ENCODE measurements around the gene HSFX1.

Gene HSFX1

DNA sequence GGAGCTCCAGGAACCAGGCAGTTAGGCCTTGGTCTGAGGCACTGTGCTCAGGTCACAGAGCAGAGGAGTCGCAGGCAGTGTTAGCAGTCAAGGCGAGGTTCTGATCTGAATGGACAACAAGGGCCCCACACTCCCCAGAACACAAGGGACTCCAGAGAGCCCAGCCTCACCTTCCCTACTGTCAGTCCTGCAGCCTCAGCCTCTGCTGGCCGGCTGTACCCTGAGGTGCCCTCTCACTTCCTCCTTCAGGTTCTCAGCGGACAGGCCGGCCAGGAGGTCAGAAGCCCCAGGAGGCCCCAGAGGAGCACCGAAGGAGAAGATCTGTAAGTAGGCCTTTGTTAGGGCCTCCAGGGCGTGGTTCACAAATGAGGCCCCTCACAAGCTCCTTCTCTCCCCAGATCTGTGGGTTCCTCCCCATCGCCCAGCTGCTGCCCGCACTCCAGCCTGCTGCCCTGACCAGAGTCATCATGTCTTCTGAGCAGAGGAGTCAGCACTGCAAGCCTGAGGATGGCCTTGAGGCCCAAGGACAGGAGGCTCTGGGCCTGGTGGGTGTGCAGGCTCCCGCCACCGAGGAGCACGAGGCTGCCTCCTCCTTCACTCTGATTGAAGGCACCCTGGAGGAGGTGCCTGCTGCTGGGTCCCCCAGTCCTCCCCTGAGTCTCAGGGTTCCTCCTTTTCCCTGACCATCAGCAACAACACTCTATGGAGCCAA is 34.0 kb downstream of the HSFX1 start:
- Histone ChIP-seq H3K9me3 (ENCODE audit: control insufficient read depth in 2 of 2, low read length in 2 of 2) (no peaks in the 10 kb centered on the region), H3K4me3 (ENCODE audit: low read length in 2 of 2) (no peak overlapping the region), H3K36me3 (ENCODE audit: control insufficient read depth in 2 of 2, insufficient read depth in 2 of 2, low read length in 2 of 2) (no peaks in the 10 kb centered on the region), H3K4me1 (ENCODE audit: control insufficient read depth, insufficient read depth, low read length) (no peaks in the 10 kb centered on the region), H3K27me3 (ENCODE audit: control insufficient read depth in 1 of 2, insufficient read depth in 2 of 2, low read length in 2 of 2) (peaks cover 0 to 6% of the 10 kb centered on the region in 2 donors), H3K27ac (ENCODE audit: low read length) (no peak overlapping the region), H3K9ac (ENCODE audit: low read length in 2 of 2) (no peak overlapping the region)

DNA sequence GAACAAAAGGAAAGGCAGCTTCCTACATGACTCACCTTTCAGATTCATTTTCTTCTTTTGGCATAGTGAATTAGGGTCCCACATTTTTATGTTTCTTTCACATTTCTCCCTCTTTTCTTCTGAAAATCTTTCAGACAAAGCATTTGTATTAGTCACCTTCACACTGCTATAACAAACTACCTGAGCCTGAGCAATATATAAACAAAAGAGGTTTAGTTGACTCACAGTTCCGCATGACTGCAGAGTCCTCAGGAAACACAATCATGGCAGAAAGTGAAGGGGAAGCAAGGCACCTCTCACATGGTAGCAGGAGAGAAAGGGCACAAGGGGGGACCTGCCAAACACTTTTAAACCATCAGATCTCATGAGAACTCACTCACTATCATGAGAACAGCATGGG is 44.8 kb downstream of the HSFX1 start:
- H3K36me3 ChIP-seq (ENCODE audit: control insufficient read depth in 2 of 2, insufficient read depth in 2 of 2, low read length in 2 of 2) = no peaks in the 10 kb centered on the region
- H3K27me3 ChIP-seq (ENCODE audit: control insufficient read depth in 1 of 2, insufficient read depth in 2 of 2, low read length in 2 of 2) = no peaks in the 10 kb centered on the region
- no peak overlapping the region for H3K27ac ChIP-seq (ENCODE audit: low read length)
- H3K9me3 ChIP-seq (ENCODE audit: control insufficient read depth in 2 of 2, low read length in 2 of 2) = no peaks in the 10 kb centered on the region
- no peak overlapping the region for H3K4me3 ChIP-seq (ENCODE audit: low read length in 2 of 2)
- H3K9ac ChIP-seq (ENCODE audit: low read length in 2 of 2) = no peak overlapping the region
- no peaks in the 10 kb centered on the region for H3K4me1 ChIP-seq (ENCODE audit: control insufficient read depth, insufficient read depth, low read length)

DNA sequence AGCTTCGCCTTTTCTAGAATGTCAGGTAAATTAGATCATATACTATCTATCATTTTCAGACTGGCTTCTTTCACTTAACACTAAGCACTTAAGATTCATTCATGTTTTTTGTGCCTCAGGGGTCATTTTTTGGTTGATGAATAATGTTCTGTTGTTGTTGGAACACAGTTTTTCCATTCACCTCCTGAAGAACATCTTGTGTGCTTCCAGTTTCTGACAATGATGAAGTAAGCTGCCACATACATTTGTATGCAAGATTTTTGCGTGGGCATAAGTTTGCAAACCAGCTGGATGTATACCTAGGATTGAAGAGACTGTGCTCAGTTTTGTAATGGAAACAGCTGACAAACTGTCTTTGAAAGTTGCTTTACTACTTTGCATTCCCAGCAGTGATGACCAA is 45.5 kb downstream of the HSFX1 start:
- no peaks in the 10 kb centered on the region for H3K4me1 ChIP-seq (ENCODE audit: control insufficient read depth, insufficient read depth, low read length)
- no peak overlapping the region for H3K27ac ChIP-seq (ENCODE audit: low read length)
- H3K9ac ChIP-seq (ENCODE audit: low read length in 2 of 2) = no peak overlapping the region
- no peak overlapping the region for H3K4me3 ChIP-seq (ENCODE audit: low read length in 2 of 2)
- H3K27me3 ChIP-seq (ENCODE audit: control insufficient read depth in 1 of 2, insufficient read depth in 2 of 2, low read length in 2 of 2) = no peaks in the 10 kb centered on the region
- no peaks in the 10 kb centered on the region for H3K36me3 ChIP-seq (ENCODE audit: control insufficient read depth in 2 of 2, insufficient read depth in 2 of 2, low read length in 2 of 2)
- no peaks in the 10 kb centered on the region for H3K9me3 ChIP-seq (ENCODE audit: control insufficient read depth in 2 of 2, low read length in 2 of 2)

DNA sequence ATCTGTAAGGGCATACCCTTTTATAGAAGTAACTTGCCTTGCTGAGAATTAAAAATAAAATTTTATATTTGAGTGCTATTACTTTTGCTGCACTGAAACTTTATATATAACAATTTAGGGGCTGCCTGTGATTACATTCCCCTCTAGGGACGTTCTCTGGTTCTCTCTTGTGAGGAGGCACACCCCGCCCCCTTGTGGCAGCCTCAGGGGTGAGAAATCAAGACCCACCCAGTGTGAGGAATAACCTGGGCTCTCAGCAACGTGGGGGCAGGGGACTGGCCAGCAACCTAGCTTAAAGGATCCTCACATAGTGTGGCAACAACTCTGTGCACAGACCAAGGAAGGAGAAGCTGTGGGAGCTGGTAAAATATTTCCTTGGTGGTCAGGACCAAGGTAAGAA is 51.6 kb downstream of the HSFX1 start:
- no peaks in the 10 kb centered on the region for H3K27me3 ChIP-seq (ENCODE audit: control insufficient read depth in 1 of 2, insufficient read depth in 2 of 2, low read length in 2 of 2)
- H3K9ac ChIP-seq (ENCODE audit: low read length in 2 of 2) = no peak overlapping the region
- H3K36me3 ChIP-seq (ENCODE audit: control insufficient read depth in 2 of 2, insufficient read depth in 2 of 2, low read length in 2 of 2) = no peaks in the 10 kb centered on the region
- H3K4me3 ChIP-seq (ENCODE audit: low read length in 2 of 2) = no peak overlapping the region
- no peaks in the 10 kb centered on the region for H3K4me1 ChIP-seq (ENCODE audit: control insufficient read depth, insufficient read depth, low read length)
- no peak overlapping the region for H3K27ac ChIP-seq (ENCODE audit: low read length)
- H3K9me3 ChIP-seq (ENCODE audit: control insufficient read depth in 2 of 2, low read length in 2 of 2) = no peaks in the 10 kb centered on the region
